HG03139 (cell line): ENCODE results near the gene MBNL2.
"Not testable (repeated sequence)": the region's sequence is repeated elsewhere in the genome, so short reads cannot be mapped to it uniquely, and the experiment has no call there.

ENCODE experiments used
- ATAC-seq: cut with Tn5 transposase; IDR thresholded peaks from one replicate; pipeline ENCODE4 v1.9.1; 2021; ENCODE audit not compliant: unreplicated experiment

Gene MBNL2

GRCh38 chr13:97207252-97207651 lies 14.9 kb upstream of the MBNL2 start:
- ATAC-seq, result not testable (repeated sequence)

- ATAC-seq, result no peak
Observed at GRCh38 chr13:97211300-97211699, 10.8 kb upstream of the MBNL2 start.

DNA sequence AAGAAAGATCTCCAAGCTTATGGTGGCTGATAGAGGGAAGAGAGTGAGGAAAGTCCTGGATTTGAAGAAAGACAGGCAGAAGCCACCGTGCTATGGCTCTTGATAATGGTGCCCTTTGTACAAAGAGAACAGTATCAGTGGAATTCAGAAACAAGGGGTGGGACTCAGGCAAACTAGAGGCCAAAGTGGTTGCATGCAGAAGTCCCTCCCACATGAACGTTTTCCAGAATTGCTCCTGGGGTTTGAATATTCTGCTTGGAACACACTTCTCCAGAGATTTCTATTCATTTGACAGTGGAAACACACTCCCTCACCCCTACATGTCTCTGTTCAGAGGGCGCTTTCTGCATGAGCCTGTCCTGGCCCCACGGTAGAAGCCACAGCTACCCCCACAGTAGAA lies 10.1 kb upstream of the MBNL2 start:
- ATAC-seq, result no peak

GRCh38 chr13:97212601-97213040 lies 9.5 kb upstream of the MBNL2 start:
- no peak for ATAC-seq

DNA sequence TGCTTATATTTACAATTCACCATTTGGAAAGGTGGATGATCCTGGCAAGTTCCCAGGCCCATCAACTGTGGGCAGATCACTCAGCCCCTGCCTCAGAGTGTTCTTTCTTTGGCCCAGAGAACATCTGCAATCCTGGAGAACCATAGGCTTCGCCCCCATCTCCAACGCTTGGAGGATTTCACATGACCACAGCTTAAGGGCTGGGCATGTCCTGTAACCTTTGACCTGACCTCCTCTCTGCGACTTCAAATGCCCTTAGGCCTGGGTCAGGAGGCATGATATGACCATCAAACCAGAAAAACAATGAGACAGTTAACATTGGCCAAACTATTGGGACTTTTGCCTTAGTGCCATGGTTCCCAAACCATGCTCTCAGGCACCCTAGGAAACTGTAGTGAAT lies 7.2 kb upstream of the MBNL2 start:
- no peak for ATAC-seq

GRCh38 chr13:97215325-97215724 lies 6.8 kb upstream of the MBNL2 start:
- no peak for ATAC-seq

DNA sequence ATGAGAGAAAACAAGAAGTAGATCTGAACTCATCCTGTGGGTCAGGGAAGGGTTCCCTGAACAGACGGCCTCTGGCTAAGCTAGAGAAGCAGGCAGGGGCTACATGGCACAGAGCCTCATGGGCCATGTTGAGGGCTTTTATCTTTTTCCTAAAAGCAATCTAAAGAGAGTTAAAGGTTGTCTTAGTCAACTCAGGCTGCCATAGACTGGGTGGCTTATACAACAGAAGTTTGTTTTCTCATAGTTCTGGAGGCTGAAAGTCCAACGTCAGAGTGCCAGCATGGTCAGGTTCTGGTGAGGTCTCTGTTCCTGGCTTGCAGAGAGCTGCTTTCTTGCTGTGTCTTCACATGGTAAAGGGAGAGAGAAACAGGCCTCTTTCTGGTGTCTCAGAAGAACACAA lies 2.9 kb upstream of the MBNL2 start:
- no peak for ATAC-seq

DNA sequence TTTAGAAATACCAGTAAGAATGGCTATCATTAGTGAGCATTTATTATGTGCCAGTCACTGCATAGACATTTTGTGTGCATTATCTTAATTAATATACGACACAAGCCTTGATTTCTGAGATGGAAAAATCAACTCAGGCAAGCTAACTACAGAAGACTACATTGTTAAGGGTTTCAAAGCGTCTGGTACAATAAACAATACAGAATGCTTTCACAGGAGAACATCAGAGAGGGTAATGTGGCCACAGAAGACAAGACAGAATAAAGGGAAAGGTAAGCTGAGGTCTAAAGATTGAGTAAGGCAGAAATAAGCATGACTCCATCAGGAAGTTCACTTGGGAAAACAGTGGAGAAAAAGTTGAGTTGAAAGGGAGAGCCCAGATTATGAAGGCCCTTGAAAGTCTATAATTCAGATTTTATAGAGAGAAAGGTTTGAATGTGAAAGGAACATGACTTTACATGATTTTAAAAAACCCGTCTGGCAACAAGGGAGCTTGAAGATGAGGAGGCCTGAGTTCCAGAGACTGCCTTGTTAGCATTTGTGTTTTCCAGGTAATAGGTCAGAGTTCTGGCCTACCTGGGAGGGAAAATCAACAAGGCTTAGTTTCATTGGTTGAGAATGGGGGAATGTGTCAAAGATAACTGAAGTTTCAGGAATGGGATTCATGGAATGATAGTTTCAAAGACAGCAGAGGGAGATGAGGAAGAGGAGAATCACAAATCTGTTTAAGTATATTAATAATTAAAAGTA lies 1.8 kb upstream of the MBNL2 start:
- ATAC-seq, result no peak

GRCh38 chr13:97221046-97221445 lies 1.1 kb upstream of the MBNL2 start:
- no peak for ATAC-seq

GRCh38 chr13:97221466-97221865 lies 667 bp upstream of the MBNL2 start:
- ATAC-seq, result no peak

- no peak for ATAC-seq
Observed at GRCh38 chr13:97223037-97223710, 1.0 kb downstream of the MBNL2 start.

DNA sequence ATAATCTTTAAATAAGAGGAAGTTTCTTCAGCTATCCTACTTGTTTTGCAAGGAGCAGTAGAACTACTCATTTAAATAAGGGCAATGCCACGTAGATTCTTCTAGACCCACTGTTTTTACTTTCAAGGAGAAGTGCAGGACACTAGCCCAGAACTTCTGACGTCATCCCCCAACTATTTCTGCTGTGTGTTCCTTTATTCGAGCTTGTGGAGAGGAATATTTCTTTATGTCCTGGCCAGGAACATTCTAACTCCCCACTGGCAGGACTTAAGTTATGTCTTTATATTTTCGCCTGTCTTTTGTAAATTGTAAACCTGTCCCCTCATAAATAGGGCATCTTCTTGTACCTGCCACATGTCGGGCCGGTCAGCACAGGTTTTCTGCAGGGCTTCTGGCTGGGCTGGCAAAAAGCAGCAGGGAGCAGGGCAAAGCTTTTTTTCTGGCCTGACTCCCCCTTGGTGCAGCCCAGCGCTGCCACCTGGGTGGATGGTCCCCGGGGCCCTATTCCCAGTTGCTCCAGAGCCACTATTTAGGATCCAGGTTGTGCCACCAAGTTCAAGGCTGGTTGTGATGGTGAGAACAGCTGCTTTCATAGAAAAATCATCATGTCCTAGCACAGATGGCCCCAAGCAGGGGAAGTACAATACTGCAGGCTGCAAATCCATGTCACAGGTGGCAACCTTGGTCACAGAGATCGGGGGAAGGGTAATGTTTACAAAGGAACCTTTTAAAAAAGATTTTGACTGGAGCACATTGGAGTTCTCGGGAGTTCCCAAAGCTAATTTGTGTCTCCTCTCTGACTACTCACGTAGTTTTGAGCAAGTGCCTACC lies 1.8 kb downstream of the MBNL2 start:
- ATAC-seq, result no peak

DNA sequence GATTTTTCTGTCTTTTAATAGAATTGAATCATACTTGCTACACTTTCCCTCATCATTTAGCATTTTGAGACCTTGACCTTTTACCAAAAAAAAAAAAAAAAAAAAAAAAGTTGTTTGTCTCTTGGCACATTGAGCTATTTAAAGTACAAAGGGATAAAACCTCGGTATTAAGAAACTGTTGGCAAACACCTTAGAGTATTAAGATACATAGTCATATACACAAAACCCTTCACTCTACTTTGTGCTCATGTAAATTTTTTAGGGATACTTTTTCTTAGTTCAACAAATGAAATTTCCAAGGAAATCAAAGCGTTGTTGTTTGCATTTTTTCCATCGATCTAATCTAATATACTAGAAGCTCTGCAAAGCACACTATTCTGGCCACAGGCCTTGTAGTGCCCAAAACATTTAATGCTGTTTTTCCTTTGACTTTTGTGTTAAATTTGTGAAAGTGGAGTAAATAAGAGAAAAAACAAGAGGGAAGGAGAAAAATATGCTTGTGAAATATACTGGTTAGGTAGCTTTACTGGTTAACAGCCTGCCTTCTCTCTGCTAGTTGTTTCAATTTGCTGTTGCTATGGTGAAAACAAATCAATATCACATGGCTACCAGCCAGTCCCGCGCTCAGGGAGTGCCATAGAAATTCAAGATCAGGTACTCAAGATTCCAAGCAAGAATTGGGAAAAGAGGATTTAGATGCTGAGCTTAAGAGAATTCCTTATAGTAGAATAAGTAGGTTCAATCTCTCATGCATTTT lies 2.6 kb downstream of the MBNL2 start:
- ATAC-seq, result no peak

DNA sequence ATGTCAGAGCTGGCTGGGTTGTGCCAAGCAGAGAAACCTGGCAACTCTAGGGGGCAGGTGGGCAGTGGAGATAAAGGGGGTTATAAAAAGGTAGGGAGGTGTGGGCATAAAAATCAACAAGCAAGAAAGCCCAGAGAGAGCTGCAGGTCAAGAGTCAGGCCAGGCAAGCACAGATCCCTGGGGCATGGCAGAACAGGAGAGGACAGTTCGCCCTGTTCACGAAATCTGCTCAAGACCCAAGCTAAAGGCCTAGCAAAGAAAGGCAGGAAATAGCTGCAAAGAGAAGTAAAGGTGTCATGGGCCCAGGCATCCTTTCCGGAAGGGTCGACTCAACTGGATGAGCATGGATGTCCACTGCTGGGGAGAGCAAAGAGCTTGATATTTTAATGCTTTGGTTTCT lies 3.4 kb downstream of the MBNL2 start:
- ATAC-seq, result no peak

DNA sequence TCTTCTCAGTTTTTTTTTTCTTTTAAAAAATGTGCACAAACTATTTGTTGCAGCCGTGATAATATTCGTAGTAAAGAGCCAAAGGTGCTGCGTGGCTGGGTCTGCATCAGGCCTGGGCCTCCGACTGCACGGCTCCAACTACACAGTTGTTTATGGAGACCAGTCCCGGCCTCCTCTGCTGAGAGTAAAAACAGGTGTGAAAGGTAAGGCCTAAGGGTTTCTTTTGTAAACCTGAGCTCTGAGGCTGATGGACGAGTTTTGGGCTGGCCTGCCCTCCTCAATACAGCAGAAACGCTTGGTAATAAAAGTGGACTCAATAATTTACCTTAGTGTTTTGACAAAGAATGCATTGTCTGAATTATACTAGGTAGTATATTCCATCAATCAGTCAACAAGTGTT lies 3.9 kb downstream of the MBNL2 start:
- ATAC-seq, result no peak

GRCh38 chr13:97226788-97227627 lies 4.9 kb downstream of the MBNL2 start:
- ATAC-seq, result peak; percentile 37

DNA sequence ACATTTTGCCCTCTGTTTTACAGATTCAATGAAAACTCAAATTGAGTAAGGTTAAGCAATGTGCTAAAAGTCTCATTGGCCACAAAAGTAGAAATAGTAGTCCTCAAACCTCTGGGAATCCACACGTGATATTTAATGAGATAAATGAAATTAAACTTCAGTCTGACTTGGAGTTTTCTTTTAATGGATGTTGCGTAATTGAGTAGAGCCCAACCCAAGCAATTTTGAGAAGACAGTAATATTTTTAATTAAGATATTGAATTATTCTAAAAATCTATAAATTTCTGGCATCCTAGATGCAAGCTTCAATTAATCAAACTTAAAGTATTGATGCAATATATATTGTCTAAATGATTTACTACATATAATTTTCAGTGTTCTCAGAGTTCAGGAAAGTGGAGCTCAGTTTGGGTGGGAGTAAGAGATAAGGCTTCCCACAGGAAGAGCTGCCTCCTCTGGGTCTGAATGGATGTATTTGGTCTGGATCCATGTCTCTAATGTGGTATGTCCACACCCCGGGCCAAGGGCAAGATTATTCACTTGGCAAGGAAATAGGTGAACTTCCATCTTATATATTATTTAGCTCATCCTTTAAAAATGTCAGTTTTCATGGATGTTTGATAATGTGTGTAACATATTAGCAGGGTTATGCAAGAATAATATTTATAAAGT lies 6.9 kb downstream of the MBNL2 start:
- ATAC-seq, result no peak

DNA sequence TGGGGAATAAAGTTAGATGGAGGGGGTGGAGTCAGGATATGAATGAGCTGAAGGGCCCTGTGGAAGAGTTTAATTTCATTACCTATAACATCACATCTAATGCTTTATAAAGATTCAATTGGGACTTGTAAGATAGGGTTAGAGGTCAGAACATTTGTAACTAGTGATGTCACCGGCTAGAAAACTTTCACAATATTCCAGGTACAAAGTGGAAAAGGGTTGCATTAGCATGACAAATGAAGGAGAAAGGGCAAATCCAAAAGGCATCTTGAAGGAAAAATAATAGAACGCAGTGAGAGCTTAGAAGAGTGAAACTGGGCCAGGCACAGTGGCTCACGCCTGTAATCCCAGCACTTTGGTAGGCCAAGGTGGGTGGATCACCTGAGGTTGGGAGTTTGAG lies 7.6 kb downstream of the MBNL2 start:
- no peak for ATAC-seq

- no peak for ATAC-seq
Observed at GRCh38 chr13:97231118-97231828, 9.1 kb downstream of the MBNL2 start.
